DMS153 (cell line): ENCODE data around the gene NPAT.

Source experiments
- DNase-seq: peaks from one replicate; lab custom pipeline; 2025; lab: John Stamatoyannopoulos, UW

The NPAT gene

DNA sequence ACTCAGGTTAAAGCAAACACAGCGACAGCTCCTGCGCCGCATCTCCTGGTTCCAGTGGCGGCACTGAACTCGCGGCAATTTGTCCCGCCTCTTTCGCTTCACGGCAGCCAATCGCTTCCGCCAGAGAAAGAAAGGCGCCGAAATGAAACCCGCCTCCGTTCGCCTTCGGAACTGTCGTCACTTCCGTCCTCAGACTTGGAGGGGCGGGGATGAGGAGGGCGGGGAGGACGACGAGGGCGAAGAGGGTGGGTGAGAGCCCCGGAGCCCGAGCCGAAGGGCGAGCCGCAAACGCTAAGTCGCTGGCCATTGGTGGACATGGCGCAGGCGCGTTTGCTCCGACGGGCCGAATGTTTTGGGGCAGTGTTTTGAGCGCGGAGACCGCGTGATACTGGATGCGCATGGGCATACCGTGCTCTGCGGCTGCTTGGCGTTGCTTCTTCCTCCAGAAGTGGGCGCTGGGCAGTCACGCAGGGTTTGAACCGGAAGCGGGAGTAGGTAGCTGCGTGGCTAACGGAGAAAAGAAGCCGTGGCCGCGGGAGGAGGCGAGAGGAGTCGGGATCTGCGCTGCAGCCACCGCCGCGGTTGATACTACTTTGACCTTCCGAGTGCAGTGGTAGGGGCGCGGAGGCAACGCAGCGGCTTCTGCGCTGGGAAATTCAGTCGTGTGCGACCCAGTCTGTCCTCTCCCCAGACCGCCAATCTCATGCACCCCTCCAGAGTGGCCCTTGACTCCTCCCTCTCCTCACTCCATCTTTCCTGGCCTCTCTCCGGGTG is at the start of gene NPAT, which contains the start of gene ATM:
TSS of gene NPAT (minus strand) at position 65 of the 774 bp plus-strand sequence. CDS start 102 bp downstream, outside the sequence.
TSS of gene ATM (plus strand) at position 494 of the 774 bp plus-strand sequence. CDS start 4,558 bp downstream, outside the sequence.
- DNase-seq, result peak; percentile 98

DNA sequence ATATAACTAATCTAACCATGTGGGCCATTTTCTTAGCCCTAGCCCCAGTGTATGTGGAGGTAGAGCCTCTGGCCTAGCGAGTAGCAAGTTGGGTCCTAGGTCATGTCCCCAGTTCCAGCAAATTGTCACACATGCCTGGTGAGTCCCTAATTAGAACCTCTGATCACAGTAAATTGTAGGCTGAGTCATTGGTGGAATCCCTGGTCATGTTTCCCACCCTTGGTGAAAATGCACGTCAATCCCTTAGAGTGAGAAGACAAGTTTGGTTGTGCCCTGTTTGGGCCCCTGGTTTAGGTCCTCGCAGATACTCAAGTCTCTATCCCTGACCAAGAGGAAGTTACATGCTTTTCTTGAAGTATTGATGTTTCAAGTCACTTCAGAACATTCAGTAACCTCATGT is 47.1 kb upstream of the NPAT start:
- no peak for DNase-seq

DNA sequence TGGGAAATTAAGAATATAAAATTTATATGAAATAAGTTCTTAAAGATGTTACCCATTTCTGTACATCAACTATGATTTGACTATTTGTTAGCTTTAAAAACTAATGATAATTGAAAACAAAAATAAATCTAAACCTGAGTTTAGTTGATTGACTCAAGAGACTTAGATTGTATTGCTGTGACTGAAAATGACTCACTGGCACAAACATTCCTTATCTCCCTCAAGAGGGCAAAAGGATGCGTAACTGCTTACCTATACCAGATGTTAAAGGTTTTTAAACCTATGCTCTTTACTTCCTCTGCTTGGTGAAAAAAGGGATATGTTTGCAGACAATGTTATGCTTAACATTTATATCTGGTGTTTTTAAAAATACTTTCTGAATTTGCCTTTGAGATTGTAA is 30.7 kb upstream of the NPAT start:
- no peak for DNase-seq

DNA sequence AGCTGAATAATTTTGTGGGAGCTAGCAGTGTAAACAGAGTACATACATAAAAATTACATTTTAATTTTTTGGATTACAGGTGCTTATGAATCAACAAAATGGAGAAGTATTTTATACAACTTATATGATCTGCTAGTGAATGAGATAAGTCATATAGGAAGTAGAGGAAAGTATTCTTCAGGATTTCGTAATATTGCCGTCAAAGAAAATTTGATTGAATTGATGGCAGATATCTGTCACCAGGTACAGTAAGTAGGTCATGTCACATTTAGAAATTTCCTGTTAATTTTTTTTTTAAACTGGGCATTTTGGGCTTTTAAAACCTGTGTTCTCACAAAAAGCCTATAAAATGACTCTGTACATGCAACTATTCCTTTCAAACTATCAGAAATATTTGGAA is 24.4 kb upstream of the NPAT start:
- DNase-seq, result no peak

DNA sequence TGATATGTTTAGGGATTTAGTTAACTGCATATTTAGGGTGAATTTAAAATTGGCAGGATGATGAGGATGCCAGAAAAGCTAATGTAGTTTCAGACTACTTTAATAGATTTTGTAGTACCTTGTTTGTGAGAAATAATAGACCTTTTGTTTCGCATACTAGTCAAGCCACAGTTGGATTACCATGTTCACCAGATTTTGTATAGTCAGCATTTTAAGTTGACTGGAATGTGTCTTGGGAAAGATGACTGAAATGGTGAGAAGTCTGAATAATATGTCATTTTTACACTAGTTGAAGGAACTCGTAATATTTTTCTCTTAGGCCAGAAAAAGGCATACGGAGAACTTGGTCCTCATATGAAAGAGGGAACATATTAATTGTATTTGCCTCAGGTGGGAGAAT is 23.9 kb upstream of the NPAT start:
- no peak for DNase-seq

DNA sequence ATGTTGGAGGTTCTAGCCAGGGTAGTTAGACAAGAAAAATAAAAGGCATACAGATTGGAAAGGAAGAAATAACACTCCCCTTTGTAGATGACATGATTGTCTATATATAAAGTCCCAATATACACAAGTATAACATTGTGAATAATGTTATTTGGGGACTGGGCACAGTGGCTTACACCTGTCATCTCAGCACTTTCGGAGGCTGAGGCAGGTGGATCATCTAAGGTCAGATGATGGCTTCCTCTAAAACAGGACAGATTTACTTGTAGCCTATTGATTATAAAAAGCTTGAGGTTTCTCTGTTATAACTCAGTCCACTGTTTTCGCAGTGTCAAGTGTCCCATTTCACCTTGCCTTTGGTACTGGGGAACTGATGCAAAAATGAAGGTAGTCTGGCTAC is 20.0 kb upstream of the NPAT start:
- DNase-seq, result no peak

DNA sequence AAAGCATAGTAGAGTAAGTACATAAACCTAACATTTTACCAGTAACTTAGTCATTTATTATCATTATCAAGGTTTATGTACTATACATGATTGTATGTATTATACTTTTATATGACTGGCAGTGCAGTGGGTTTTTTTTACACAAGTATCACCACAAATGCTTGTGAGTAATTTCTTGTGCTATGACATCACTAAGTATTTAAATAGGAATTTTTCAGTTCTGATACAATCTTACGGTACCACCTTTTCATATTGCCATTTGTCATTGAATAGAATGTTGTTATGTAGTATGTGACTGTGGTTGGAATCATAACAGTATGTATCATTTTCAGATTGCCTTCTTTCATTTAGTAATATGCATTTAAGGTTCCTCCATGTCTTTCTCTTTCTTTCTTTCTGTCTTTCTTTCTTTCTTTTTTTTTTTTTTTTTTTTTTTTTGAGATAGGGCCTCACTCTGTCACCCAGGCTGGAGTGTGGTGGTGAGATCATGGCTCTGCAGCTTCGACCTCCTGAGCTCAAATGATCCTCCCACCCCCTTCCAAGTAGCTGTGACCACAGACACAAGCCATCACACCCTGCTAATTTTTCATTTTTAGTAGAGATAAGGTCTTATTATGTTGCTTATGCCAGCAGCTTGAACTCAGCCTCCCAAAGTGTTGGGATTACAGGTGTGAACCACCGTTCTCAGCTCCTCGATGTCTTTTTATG is 19.0 kb upstream of the NPAT start:
- DNase-seq, result no peak

DNA sequence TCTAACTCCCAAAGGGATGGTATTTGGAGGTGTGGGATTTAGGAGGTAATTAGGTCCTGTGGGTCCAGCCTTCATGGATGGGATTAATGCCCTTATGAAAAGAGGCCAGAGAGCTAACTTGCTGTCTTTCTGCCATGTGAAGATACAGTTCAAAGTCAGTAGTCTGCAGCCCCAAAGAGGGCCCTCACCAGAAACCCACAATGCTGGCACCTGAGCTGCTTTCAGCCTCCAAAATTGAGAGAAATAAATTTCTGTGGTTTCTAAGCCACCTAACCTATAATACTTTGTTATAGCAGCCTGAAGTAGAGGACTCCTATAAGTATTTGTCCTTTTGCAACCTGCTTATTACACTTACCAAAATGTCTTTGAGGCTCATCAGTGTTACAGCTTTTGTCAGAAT is 16.6 kb upstream of the NPAT start:
- no peak for DNase-seq

DNA sequence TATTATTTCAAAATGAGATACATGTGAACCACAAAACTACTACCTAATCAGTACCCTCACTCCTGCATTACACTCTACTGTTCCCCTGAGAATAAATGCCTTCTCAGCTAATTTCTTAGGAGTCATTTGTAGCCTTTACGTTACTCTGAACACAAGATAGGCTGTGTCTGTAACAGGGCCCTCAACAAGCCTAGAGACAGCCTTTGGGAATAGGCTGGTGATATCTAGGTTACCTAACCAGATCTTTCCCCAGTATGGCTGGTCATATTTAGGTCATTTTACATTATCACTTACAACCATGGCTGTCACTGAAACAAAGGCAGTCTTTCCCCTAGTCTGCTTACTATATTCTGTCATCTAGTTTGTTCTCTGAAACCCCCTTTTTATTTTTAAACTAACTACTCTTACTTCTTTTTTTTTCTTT is 14.6 kb upstream of the NPAT start:
- no peak for DNase-seq

DNA sequence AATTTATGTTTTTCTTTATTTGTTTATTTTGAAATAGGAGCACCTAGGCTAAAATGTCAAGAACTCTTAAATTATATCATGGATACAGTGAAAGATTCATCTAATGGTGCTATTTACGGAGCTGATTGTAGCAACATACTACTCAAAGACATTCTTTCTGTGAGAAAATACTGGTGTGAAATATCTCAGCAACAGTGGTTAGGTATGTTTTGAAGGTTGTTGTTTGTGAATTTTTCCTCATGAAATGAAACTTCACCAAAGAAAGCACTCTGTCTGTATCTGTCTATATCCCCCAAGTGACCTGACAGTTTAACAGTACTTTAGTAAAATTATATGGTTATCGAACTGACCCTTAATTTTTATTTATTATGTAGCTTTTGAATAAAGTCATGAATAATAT is 13.2 kb upstream of the NPAT start:
- DNase-seq, result no peak

DNA sequence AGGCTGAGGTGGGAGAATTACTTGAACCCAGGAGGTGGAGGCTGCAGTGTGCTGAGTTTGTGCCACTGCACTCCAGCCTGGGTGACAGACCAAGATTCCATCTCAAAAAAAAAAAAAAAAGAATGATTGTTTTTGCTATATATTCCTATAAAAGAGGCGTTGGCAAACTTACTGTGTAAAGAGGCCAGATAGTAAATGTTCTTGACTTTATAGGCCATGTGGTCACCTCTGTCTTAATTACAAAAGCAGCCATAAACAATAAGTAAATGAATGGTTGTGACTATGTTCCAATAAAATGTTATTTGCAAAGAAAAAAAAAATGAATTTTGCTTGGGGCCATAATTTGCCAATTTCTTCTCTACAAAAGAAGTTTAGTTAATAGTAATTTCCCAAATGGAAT is 12.8 kb upstream of the NPAT start:
- no peak for DNase-seq

DNA sequence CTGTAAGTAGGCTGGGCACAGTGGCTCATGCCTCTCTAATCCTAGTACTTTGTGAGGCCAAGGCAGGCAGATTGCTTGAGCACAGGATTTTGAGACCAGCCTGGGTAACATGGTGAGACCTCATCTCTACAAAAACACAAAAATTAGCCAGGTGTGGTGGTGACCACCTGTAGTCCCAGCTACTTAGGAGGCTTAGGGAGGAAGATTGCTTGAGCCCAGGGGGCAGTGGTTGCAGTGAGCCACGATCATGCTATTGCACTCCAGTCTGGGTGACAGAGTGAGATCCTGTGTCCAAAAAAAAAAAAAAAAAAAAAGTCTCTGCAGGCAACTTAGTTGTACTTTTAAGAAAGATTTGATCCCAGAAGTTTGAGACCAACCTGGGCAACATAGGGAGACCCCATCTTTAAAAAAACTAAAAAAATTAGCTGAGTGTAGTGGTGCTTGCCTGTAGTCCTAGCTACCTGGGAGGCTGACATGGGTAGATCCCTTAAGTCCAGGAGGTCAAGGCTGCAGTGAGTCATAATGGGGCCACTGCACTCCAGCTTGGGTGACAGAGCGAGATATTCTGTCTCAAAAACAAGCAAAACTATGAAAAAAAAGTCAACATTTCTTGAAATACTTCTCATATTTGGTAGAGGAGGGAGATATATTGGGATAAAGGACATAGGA is 11.0 kb upstream of the NPAT start:
- no peak for DNase-seq

DNA sequence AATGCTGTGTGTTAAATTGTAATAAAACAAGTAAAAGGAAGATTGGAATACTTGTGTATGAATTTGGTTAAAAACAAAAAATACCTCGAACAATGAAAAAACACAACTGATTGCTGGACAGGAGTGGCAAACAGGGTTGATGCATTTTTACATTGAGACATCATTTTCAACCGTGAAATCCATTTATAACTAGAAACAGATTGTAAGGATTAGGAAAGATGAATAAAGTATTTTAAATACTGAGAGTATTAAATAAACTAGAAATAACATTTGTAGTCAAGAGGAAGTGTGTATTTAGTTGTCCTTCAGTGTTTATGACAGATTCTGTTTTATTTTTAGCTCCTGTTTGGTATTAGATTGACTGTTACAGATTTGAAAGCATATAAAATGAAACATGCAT is 5.8 kb upstream of the NPAT start:
- no peak for DNase-seq

DNA sequence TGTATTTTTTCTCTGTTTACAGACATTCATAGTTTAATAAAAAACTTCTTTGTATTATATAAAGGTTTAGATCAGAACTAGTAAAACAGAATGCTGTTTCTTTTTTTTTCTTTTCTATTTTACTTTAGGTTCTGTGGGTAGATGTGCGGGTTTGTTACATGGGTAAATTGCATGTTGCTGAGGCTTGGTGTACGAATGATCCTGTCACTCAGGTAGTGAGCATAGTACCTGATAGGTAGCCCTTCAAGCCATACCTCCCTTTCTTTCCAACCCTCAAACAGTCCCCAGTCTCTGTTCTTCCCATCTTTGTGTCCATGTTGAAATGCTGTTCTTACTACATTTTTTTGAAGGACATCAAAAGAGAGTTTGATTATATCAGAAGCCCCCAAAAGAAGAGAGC is 3.6 kb upstream of the NPAT start:
- no peak for DNase-seq

DNA sequence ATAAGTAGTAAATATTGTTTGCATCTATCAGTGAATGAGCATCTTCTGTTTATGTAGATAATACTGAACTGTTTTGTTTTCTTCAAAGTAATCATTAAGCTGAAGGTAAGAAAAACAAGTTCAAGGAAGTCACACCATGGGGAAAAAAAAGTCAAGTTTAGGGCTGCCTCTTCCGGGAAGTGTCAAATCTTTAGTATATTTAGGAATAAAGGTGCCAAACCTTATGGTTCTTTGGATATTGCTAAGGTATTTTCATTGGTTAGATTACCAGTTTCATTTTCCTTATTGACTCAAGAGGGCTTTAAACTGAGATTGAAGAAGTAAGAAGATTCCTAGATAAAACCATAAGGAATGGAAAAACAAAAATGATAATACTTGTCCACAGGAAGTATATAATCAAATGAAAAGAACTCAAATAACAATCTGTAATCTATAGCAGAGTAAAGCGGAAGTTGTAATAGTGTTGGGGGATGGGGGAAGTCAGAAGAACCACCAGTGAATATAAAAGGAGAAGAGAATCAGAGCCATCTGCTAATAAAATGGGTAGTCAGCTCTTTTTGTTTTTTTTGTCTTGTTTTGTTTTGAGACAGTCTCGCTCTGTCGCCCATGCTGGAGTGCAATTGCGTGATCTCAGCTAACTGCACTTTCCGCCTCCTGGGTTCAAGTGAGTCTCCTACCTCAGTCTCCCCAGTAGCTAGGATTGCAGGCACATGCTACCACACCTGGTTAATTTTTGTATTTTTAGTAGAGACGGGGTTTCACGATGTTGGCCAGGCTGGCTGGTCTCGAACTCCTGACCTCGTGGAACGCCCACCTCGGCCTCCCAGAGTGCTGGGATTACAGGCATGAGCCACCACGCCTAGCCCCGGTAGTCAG is 2.7 kb upstream of the NPAT start:
- DNase-seq, result no peak

DNA sequence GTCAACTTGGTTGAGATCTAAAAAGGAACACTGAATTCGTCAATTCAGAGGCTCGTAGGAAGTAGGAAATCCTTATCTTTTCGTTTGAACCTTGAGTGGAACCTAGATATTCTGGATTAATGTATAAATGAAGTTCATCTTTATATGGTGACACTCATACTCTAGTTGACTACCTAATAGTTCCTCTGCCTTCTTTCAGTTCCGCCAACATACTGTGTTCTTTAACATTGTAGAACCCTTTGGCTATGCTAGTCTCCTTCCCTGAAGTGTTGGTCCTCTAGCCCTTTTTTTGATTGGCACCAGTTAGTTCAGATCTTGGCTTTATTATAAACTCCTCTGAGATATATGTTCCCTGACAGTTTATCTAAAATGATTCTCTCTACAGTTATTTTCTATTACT is 1.9 kb upstream of the NPAT start:
- no peak for DNase-seq

DNA sequence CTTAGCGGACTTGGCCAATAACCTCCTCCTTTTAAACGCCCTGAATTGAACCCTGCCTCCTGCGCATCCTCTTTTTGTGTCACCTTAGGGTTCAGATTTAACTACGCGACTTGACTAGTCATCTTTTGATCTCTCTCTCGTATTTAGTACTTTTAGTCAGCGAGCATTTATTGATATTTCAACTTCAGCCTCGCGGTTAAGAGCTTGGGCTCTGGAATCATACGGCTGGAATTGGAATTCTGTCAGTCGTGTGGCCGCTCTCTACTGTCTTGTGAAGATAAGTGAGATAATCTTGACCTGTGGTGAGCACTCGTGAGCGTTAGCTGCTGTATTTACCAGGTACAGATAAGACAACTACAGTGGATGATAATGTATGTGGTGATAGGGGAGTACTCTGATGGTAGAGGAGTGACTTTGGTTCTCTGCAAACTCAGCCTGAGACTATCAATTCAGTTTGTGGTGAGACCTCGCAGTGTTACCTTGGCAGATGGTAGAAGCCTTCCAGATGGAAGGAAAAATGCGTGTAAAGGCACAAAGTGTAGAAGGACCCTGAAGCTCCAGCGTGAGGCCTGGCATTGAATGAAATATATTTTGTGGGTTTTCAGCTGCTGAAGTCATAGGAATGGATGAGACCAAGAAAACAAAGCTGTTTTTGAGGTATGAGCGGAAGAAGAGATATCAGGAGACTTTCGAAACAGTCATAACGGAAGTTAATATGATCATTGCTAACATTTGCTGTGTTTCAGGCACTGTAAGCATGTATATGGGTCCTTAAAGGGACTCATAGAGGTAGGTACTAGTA is 1.1 kb upstream of the NPAT start:
- no peak for DNase-seq

DNA sequence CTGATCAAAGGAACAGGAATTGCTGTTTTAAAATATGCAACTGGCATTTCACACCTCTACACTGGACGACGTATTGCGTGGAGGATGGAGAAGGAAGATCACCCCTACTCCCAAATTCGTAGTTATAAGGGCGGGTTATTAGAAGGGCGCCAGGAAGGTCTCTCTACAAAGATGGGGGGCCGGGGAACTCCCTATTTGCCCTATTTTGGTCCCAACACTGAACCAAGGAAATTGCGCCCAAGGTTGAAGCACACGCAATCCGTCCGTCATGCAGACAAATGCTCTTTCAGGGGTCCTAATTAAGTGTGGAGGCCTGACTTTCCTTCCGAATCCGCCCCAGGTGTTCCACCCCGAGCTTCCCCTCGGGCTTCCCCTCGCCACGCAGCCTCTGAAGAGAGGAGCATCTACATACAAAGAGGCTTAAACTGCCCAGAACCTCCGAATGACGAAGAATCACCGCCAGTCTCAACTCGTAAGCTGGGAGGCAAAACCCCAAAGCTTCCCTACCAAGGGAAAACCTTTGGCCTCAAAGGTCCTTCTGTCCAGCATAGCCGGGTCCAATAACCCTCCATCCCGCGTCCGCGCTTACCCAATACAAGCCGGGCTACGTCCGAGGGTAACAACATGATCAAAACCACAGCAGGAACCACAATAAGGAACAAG is 396 bp downstream of the NPAT start:
- DNase-seq, result no peak

DNA sequence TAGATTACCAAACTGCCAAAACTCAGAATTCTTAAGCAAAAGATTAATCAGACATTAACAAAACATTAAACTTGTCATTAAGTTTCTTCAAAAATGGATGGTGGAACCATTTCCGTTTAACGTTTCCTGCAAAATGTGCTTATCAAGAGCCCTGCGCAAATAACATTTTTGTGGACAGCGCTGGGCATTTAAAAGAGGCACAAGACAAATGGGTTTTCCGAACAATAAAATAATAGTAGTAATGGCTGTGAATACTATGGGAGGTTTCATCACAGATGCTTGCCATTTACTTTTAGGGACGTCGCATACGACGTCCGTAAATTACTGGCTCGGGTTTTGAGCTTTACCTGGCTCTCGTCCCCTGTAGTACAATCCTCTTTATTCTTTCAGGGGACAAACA is 1.1 kb downstream of the NPAT start:
- no peak for DNase-seq

DNA sequence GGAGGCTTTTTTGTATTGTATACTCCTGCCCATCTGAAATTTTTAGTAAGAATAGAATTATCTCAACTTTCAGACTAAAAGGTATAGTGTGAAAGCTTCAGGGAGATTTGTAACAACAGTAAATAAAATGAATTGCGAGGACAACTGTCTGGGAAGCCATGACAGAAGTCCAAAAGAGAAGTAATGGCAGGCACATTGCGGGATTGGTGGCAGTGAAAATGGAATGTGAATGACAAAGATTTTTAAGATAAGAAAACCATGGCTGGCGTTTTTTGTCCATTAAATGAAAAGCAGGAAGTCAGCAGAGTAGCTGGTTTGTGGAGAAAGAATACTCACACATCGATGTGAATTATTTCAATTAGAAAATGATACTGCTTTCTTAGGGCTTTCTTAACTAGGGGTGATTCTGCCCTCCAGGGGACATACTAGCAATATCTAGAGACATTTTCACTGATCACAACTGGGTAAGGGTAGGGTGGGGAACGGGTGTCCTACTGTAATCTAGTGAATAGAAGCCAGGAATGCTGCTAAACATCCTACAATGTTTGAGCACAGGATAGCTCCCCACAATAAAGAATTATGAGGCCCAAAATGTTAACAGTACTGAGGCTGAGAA is 1.6 kb downstream of the NPAT start:
- DNase-seq, result no peak
